HG03558 (cell line): ENCODE results near the gene MIER2.
"Not testable (repeated sequence)": the region's sequence is repeated elsewhere in the genome, so short reads cannot be mapped to it uniquely, and the experiment has no call there.

Experiments used
- ATAC-seq: cut with Tn5 transposase; IDR thresholded peaks from one replicate; pipeline ENCODE4 v1.9.1; 2021; ENCODE audit warnings: moderate number of reproducible peaks; ENCODE audit not compliant: unreplicated experiment; ENCODE audit errors: extremely low read depth

The MIER2 gene

GRCh38 chr19:364496-365287 is 20.1 kb upstream of the MIER2 start:
- ATAC-seq: no peak

DNA sequence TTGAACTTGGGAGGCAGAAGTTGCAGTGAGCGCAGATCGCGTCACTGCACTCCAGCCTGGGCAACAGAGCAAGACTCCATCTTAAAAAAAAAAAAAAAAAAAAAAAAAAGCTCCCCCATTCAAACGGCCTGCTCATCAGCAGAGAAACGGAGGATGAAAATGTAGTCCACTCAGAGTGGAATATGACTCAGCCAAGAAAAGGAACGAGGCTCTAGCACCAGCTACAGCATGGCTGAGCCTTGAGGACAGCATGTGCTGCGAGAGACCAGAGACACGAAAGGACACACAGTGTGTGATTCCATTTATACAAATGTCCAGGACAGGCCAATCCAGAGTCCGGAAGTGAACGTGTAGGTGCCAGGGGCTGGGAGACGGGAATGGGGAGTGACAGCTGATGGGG is 18.1 kb upstream of the MIER2 start:
- no peak for ATAC-seq

GRCh38 chr19:362154-362553 is 17.6 kb upstream of the MIER2 start:
- ATAC-seq: no peak

DNA sequence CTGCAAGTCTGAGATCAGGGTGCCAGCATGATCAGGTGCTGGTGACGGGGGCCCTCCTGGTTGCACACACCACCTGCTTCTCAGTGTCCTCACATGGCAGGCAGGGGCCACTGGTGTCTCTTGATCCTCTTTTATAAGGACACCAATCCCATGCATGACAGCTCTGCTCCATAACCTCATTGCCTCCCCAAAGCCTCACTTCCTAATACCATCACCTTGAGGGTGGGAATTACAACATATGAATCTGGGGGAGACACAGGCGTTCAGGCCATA is 15.0 kb upstream of the MIER2 start:
- no peak for ATAC-seq

- ATAC-seq: not testable (repeated sequence)
These were observed 10.9 kb upstream of the MIER2 start for GRCh38 chr19:355536-355935.

DNA sequence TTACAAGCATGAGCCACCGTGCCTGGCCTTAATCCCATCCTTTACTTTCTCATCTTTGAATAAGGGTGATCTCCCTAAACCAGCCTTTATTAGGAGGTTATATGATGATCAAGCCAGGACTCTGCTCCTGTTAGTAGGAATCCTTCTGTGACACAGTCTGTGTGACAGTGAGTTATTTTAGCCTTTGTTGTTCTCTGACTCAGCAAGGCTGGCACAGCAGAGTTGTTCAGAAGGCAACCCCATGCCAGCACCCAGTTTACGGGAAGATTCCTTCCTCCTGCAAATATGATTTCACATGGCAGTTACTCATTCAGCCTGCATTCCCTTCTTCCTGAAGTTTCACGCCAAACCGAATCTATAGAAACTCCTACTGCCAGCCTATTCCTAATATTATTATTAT is 10.5 kb upstream of the MIER2 start:
- ATAC-seq: no peak

DNA sequence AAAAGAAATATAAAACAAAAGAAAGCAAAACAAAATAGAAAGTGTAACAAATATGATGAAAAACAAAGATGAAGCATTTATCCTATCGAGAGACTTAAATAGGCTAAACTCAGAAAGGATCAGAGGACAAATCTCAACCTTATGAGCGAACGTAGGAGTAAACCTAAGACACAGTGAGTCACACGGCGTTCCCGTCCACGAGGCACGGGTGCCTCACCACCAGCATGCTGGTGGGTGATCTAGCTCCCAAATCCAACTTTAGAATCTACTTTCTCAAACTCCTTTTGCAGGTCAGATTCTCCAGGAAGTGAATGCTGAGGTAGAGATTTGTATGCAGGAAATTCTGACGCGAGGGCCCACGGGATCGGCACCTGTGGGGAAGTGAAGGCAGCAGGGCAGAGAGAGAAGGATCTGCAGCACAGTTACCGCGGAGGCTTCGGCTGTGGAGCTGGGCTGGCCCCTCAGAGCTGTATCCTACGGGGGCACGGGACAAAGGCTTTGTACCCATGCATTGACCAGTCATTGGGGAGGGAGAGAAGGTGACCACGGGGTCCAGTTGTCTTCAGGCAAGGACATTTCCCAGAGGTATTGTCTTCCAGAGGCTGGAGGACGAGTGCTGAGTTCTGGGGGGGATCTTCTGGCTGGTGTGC is 7.5 kb upstream of the MIER2 start:
- ATAC-seq: no peak

- ATAC-seq: no peak
These were observed 3.6 kb upstream of the MIER2 start for GRCh38 chr19:347946-348861.

DNA sequence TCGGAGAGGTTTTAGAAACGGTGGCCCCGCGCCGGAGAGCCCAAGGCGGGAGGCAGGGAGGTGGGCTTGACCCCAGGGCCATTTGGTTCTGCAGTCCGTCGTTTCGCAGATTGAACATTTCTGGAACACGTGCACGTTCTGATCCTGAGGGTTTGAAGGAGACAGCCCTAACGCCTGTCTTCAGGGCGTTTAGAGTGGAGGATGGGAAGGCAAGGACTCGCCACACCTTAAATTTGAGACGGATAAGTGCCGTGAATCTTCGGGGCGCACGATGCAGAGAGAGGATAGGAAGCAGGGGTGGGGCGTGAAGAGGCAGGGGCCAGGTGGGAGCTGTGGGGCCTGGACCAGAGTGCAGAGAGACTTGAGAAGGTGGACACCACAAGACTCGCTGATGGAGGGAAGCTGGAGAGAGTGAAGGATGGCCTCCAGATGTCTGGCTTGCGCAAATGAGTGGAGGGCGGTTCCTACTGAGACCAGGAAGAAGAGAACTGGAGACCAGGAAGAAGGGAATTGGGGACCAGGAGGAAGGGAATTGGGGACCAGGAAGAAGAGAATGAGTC is 804 bp upstream of the MIER2 start:
- ATAC-seq: no peak

GRCh38 chr19:343941-344624 is 513 bp downstream of the MIER2 start:
- no peak for ATAC-seq

- ATAC-seq: no peak
These were observed 1.1 kb downstream of the MIER2 start for GRCh38 chr19:343451-343931.

- no peak for ATAC-seq
These were observed 1.7 kb downstream of the MIER2 start for GRCh38 chr19:342801-343421.

DNA sequence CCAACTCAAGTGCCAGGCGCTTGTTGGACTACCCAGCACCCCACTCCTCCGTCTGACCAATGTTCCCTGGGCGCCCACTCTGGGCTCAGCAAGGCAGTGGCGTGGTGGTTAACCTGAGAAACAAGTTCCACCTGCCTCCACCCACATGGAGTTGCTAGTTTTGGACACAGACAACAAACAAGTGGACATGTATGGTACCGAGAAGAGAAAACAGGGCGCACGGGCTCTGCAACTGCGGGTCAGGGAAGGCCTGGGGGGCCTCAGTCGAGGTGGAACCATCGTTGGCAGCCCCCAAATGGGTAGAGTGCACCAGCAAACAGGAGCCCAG is 2.5 kb downstream of the MIER2 start:
- no peak for ATAC-seq

GRCh38 chr19:341386-342127 is 3.0 kb downstream of the MIER2 start:
- ATAC-seq: no peak

DNA sequence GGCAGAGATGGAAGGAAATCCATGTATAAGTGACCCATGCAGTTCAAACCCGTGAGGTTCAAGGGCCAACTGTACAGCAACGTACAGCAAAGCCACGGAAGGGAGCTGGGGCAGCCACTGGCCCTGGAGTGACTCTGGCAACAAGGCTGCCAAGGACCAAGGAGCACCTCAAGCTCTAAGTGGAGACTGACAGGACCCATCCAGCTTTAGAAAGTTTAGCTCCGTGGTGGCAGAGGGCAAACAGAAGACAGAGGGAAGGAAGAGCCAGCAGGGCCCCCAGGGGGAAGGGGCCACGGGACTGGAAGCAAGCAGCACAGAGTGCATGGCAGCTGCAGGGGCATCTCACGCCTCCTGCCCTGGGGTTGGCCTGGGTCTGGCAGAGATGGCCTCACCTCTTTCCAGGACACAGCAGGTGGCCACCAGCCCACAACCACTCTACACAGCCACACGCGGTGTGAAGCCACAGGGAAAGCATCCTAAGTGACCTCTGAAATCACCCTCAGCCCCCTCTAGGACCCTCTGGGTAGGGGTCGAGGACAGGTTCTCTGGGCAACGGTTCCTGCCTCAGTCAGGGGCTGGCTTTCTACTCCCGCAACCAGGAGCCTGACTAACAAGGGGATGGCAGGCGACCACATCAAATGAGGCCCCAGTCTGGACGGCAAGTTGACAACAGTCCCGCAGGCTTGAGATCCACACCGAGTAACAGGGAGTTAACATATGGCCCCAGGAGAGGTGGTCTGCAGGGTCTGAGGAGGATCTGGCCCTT is 3.8 kb downstream of the MIER2 start:
- ATAC-seq: no peak

- no peak for ATAC-seq
These were observed 5.2 kb downstream of the MIER2 start for GRCh38 chr19:339262-339887.

GRCh38 chr19:338421-338820 is 6.2 kb downstream of the MIER2 start:
- ATAC-seq: no peak

DNA sequence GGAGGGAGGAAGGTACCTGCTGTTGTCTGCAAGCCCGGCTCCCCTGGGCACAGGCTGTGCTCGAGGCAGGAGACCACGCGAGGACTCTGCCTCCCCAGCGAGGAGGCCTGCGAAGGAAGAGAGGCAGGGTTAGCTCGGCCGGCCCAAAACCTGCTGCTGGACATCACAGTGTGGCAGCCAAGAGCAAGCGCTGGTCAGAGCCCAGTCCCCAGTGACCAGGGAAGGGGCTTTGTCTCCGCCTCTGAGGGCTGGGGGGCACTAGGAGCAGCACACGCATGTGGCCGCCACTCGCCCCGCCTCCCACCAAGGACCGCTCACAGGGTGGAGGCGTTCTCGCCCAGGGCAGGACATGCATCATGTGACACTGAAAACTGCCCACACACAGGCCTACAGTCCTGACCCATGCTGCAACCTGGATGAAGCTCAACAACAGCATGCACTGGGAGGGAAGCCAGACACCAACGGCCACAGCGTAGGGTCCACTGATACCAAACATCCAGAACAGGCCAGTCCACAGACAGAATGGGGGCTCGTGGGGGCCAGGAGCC is 8.5 kb downstream of the MIER2 start:
- ATAC-seq: no peak
